ENCODE results near the gene KCNJ1. TPM values are rescaled to one million over a fixed set of nuclear protein-coding genes. Genes with fewer than 3 reads are reported as not detected.

The KCNJ1 gene
- total and polyA plus RNA-seq, 10 of the 15 experiments (the other 5 are each of a cell fraction or from before 2014, with no cell fraction given): not detected

GRCh38 chr11:128909438-128910125 lies 42.5 kb upstream of the KCNJ1 start:
- Histone ChIP-seq H3K79me2 (ENCODE audit: control insufficient read depth, insufficient read depth, low read length) (no peaks in the 10 kb centered on the region), H3K4me1 (ENCODE audit: control insufficient read depth, insufficient read depth, low read length) (no peaks in the 10 kb centered on the region), H3K36me3 (ENCODE audit: control insufficient read depth in 2 of 2, insufficient read depth in 2 of 2, low read length in 1 of 2) (no peaks in the 10 kb centered on the region), H3K27me3 (replicated peaks in 1 of 2; ENCODE audit: control insufficient read depth in 2 of 2, insufficient read depth in 2 of 2, low read length in 1 of 2) (peaks cover 3 to 10% of the 10 kb centered on the region in 2 experiments; a peak in 3 of 4 replicates), H4K20me1 (ENCODE audit: control insufficient read depth, insufficient read depth) (no peaks in the 10 kb centered on the region), H3K4me2 (ENCODE audit: control insufficient read depth, insufficient read depth) (no peak overlapping the region), H3K9me3 (replicated peaks; ENCODE audit: control insufficient read depth, insufficient read depth, low read length) (no peaks in the 10 kb centered on the region; the same call in 2 of the 3 replicates), H3K9ac (ENCODE audit: control insufficient read depth, insufficient read depth, low read length) (no peak overlapping the region), H3K27ac (ENCODE audit: control insufficient read depth, insufficient read depth) (no peak overlapping the region), H2AFZ (ENCODE audit: control insufficient read depth, low read depth, low read length) (no peak overlapping the region), H3K4me3 (no peak overlapping the region)
- intact Hi-C loops (cut with micrococcal nuclease; ENCODE audit: unreplicated experiment): no loop called here
- ChIA-PET CTCF (interaction anchor here (9.2 kb wide), 1 partner anchor 23 kb away, joined by 74 read pairs; no protein-coding TSS in a partner anchor), SMC1A (ENCODE audit: uncharacterized antibody, unreplicated experiment) (interaction anchor here (0.8 to 0.9 kb wide), 3 partner anchors 9 to 47 kb away, joined by 3 read pairs; no protein-coding TSS in a partner anchor), POLR2A (no interaction called here), RAD21 (ENCODE audit: unreplicated experiment) (interaction anchor here (0.6 to 1.1 kb wide), 3 partner anchors 40 to 152 kb away, joined by 3 read pairs; no protein-coding TSS in a partner anchor)
- no TSS peak for BruUV-seq (replicated peaks)
- no peak for TF ChIP-seq FOXM1 (IDR thresholded peaks at IDR 0.05; ENCODE audit: low read depth, low read length)
- FAIRE-seq (no peak), ATAC-seq (no peak), DNase-seq (ENCODE audit: low read depth, low spot score) (no peak)
- in situ Hi-C loops (cut with MboI): no loop called here
- 51% methylated on average over 8 of the region's 8 CpGs for whole genome bisulfite sequencing (ENCODE audit: insufficient coverage, insufficient replicate concordance, low lambda C conversion rate, missing lambda C conversion rate)

- SMC1A ChIA-PET (ENCODE audit: uncharacterized antibody, unreplicated experiment): interaction anchor here (0.9 to 2.1 kb wide), 4 partner anchors 8 to 48 kb away, joined by 4 to 9 read pairs (median 5); no protein-coding TSS in a partner anchor
- H3K4me2 ChIP-seq (ENCODE audit: control insufficient read depth, insufficient read depth): no peak overlapping the region
- 13% methylated on average over 12 of the region's 12 CpGs for WGBS (ENCODE audit: insufficient coverage, insufficient replicate concordance, low lambda C conversion rate, missing lambda C conversion rate)
- no peaks in the 10 kb centered on the region; the same call in 2 of the 3 replicates for H3K9me3 ChIP-seq (replicated peaks; ENCODE audit: control insufficient read depth, insufficient read depth, low read length)
- in situ Hi-C loops (cut with MboI) (no loop called here), intact Hi-C loops (cut with micrococcal nuclease; ENCODE audit: unreplicated experiment) (no loop called here)
- RAD21 ChIA-PET (ENCODE audit: unreplicated experiment): interaction anchor here (1.1 kb wide), 1 partner anchor 77 kb away, joined by 3 read pairs; no protein-coding TSS in a partner anchor
- no peak for ATAC-seq
- H3K27ac ChIP-seq (ENCODE audit: control insufficient read depth, insufficient read depth): no peak overlapping the region
- CTCF ChIA-PET: interaction anchor here (1.1 to 9.2 kb wide), 2 partner anchors 22 to 48 kb away, joined by 5 to 74 read pairs; no protein-coding TSS in a partner anchor
- peaks cover 0 to 11% of the 10 kb centered on the region in 2 experiments; a peak in 2 of 4 replicates for H3K27me3 ChIP-seq (replicated peaks in 1 of 2; ENCODE audit: control insufficient read depth in 2 of 2, insufficient read depth in 2 of 2, low read length in 1 of 2)
- no peaks in the 10 kb centered on the region for H3K79me2 ChIP-seq (ENCODE audit: control insufficient read depth, insufficient read depth, low read length)
- H2AFZ ChIP-seq (ENCODE audit: control insufficient read depth, low read depth, low read length): no peak overlapping the region
- H3K4me1 ChIP-seq (ENCODE audit: control insufficient read depth, insufficient read depth, low read length): no peaks in the 10 kb centered on the region
- POLR2A ChIA-PET: no interaction called here
- DNase-seq (ENCODE audit: low read depth, low spot score): no peak
- no peaks in the 10 kb centered on the region for H4K20me1 ChIP-seq (ENCODE audit: control insufficient read depth, insufficient read depth)
- no peak overlapping the region for H3K9ac ChIP-seq (ENCODE audit: control insufficient read depth, insufficient read depth, low read length)
- no peak overlapping the region for H3K4me3 ChIP-seq
- BruUV-seq (replicated peaks): no TSS peak
- no peaks in the 10 kb centered on the region for H3K36me3 ChIP-seq (ENCODE audit: control insufficient read depth in 2 of 2, insufficient read depth in 2 of 2, low read length in 1 of 2)
- TF ChIP-seq WRNIP1 (IDR thresholded peaks at IDR 0.05; ENCODE audit: borderline replicate concordance, low read depth, low read length): no peak
- TF ChIP-seq HDAC2 (IDR thresholded peaks at IDR 0.05): no peak
- TF ChIP-seq USF1 (IDR thresholded peaks at IDR 0.05; ENCODE audit: borderline replicate concordance, extremely low read length, insufficient read depth, low read depth, low read length): no peak
- TF ChIP-seq MTA3 (IDR thresholded peaks at IDR 0.05; ENCODE audit: borderline replicate concordance, low read length): no peak
- TF ChIP-seq BHLHE40 (IDR thresholded peaks at IDR 0.05; ENCODE audit: borderline replicate concordance in 1 of 2, low read depth in 2 of 2, low read length in 1 of 2): no peak
- no peak for TF ChIP-seq HCFC1 (IDR thresholded peaks at IDR 0.05; ENCODE audit: low read length)
- no peak for TF ChIP-seq ATF7 (IDR thresholded peaks at IDR 0.05; ENCODE audit: low read depth)
- no peak for TF ChIP-seq ZNF384 (IDR thresholded peaks at IDR 0.05; ENCODE audit: borderline replicate concordance, low read depth, low read length)
- no peak for TF ChIP-seq TAF1 (IDR thresholded peaks at IDR 0.05; ENCODE audit: borderline replicate concordance, low read depth, low read length)
- no peak for TF ChIP-seq IKZF1 (conservative IDR thresholded peaks at IDR 0.05)
- no peak for TF ChIP-seq POLR2AphosphoS5 (IDR thresholded peaks at IDR 0.05; ENCODE audit: low read length)
- TF ChIP-seq EED (IDR thresholded peaks at IDR 0.05; ENCODE audit: low read depth): no peak
- no peak for FAIRE-seq
Measured at GRCh38 chr11:128908391-128909246, 41.5 kb upstream of the KCNJ1 start.

Measured in GM12878 (cell line).